Panc1 (cell line): ENCODE results near the gene SSR3. TPM values are rescaled to one million over a fixed set of nuclear protein-coding genes. Genes with fewer than 3 reads are reported as not detected.

Experiments used
- ATAC-seq: fragments of 200-7000 bp; cut with Tn5 transposase; 2 replicates; pipeline ENCODE4 v1.9.1; 2020; ENCODE audit warnings: mild to moderate bottlenecking, moderate library complexity
- BruUV-seq: library from RNA; stranded (reverse); fragments of 400-500 nt; replicated peaks from 2 replicates; lab custom pipeline; 2021; lab: Mats Ljungman, UMichigan
- CTCF ChIA-PET: fragments of 300-600 bp; sonication (Branson Sonifier 250); formaldehyde crosslinking; loops from one replicate; lab custom pipeline; 2022; ENCODE audit warnings: antibody characterized with exemption; lab: Charles Lee
- POLR2A ChIA-PET: fragments of 300-600 bp; sonication (Branson Sonifier 250); formaldehyde crosslinking; loops from one replicate; lab custom pipeline; 2022; ENCODE audit warnings: antibody characterized with exemption; lab: Charles Lee
- DNase-seq: peaks from one replicate; pipeline ENCODE4 v3.0.0-alpha.2; 2010; ENCODE audit warnings: low read depth, low spot score
- H3K27ac ChIP-seq: 2 replicates; pipeline ENCODE4 v1.5.1; 2011; ENCODE audit warnings: mild to moderate bottlenecking, low read length, inconsistent platforms
- H3K27me3 ChIP-seq: fragments of 200-500 bp; sonication (Bioruptor generic); 2 replicates; pipeline ENCODE4 v1.6.0; 2014; ENCODE audit warnings: low read length, inconsistent platforms; ENCODE audit not compliant: control insufficient read depth, insufficient read depth
- H3K36me3 ChIP-seq: fragments of 200-500 bp; sonication (Bioruptor generic); 2 replicates; pipeline ENCODE4 v1.5.1; 2014; ENCODE audit warnings: inconsistent platforms, mild to moderate bottlenecking, low read length, moderate library complexity; ENCODE audit not compliant: control insufficient read depth, insufficient read depth
- H3K4me1 ChIP-seq: 2 replicates; pipeline ENCODE4 v1.5.1; 2011; ENCODE audit warnings: inconsistent platforms, mild to moderate bottlenecking, low read length, moderate library complexity; ENCODE audit not compliant: control insufficient read depth, insufficient read depth
- H3K4me3 ChIP-seq, 2 experiments: 2 replicates each; pipeline ENCODE4 v1.5.1; 2011 to 2012; ENCODE audit warnings: low read depth in 2 of 2, low read length in 2 of 2, mild to moderate bottlenecking in 2 of 2, inconsistent platforms in 1 of 2, moderate library complexity in 1 of 2
- H3K9me3 ChIP-seq: fragments of 200-500 bp; sonication (Bioruptor generic); 2 replicates; pipeline ENCODE4 v1.5.1; 2014; ENCODE audit warnings: low read depth, mild to moderate bottlenecking, inconsistent platforms, low read length, moderate library complexity; ENCODE audit not compliant: control insufficient read depth, insufficient read depth
- POLR2AphosphoS5 ChIP-seq: IDR thresholded peaks from 2 replicates; pipeline ENCODE4 v1.6.1; 2012; ENCODE audit warnings: mild to moderate bottlenecking, low read depth, low read length, moderate library complexity
- REST ChIP-seq, 2 experiments: IDR thresholded peaks; 2 replicates each; pipeline ENCODE4 v1.6.1; 2011 to 2012; ENCODE audit warnings: low read depth in 2 of 2, control low read depth in 1 of 2, low read length in 1 of 2, mild to moderate bottlenecking in 1 of 2, moderate library complexity in 1 of 2; ENCODE audit not compliant: insufficient read depth in 1 of 2
- SIN3A ChIP-seq: IDR thresholded peaks from 2 replicates; pipeline ENCODE4 v1.6.1; 2012; ENCODE audit warnings: low read depth, mild to moderate bottlenecking, low read length, moderate library complexity, borderline replicate concordance; ENCODE audit not compliant: insufficient read depth
- TCF7L2 ChIP-seq: IDR thresholded peaks from 2 replicates; pipeline ENCODE4 v1.6.1; 2011; ENCODE audit warnings: mild to moderate bottlenecking, low read depth, low read length, inconsistent platforms
- in situ Hi-C: cut with HindIII; loops from 2 replicates; pipeline ENCODE4 v1.10.0; 2016; ENCODE audit warnings: low sequenced_read_pairs, low pct_unique_long_range_greater_than_20kb
- intact Hi-C: fragments of 100-400 bp; cut with micrococcal nuclease; formaldehyde crosslinking; loops from one replicate; pipeline ENCODE4 v1.10.0; 2022; ENCODE audit not compliant: unreplicated experiment
- total RNA-seq: library from RNA; stranded (reverse); gene quantifications from one replicate; pipeline ENCODE4 v1.2.1, GENCODE V29; 2021; ENCODE audit not compliant: unreplicated experiment
- TF ChIP-seq, protein P1 (sequence below): fragments of 450-650 bp; IDR thresholded peaks from 2 replicates; pipeline ENCODE4 v1.5.1; 2017; ENCODE audit warnings: mild to moderate bottlenecking

Gene SSR3
- total RNA-seq, 1 experiment from 2014 or later = 154 TPM

GRCh38 chr3:156532730-156533129, 22.2 kb downstream of the SSR3 start:
- no peak for DNase-seq
- CTCF ChIA-PET = no interaction called here
- H3K27ac ChIP-seq = no peak overlapping the region
- H3K27me3 ChIP-seq = no peaks in the 10 kb centered on the region
- no peaks in the 10 kb centered on the region for H3K4me1 ChIP-seq
- intact Hi-C loops (loop anchor here (10.0 kb wide), 2 partner anchors 538 to 602 kb away; no protein-coding TSS in a partner anchor), in situ Hi-C loops (no loop called here)
- H3K4me3 ChIP-seq = no peak overlapping the region
- TF ChIP-seq REST (IDR thresholded peaks at IDR 0.05; ENCODE audit: insufficient read depth in 1 of 2, low read depth in 2 of 2, low read length in 1 of 2) (no peak), SIN3A (no peak), POLR2AphosphoS5 (no peak), TCF7L2 (no peak)
- TF ChIP-seq, protein P1, sequence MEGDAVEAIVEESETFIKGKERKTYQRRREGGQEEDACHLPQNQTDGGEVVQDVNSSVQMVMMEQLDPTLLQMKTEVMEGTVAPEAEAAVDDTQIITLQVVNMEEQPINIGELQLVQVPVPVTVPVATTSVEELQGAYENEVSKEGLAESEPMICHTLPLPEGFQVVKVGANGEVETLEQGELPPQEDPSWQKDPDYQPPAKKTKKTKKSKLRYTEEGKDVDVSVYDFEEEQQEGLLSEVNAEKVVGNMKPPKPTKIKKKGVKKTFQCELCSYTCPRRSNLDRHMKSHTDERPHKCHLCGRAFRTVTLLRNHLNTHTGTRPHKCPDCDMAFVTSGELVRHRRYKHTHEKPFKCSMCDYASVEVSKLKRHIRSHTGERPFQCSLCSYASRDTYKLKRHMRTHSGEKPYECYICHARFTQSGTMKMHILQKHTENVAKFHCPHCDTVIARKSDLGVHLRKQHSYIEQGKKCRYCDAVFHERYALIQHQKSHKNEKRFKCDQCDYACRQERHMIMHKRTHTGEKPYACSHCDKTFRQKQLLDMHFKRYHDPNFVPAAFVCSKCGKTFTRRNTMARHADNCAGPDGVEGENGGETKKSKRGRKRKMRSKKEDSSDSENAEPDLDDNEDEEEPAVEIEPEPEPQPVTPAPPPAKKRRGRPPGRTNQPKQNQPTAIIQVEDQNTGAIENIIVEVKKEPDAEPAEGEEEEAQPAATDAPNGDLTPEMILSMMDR = no peak
- POLR2A ChIA-PET = no interaction called here
- H3K36me3 ChIP-seq = no peaks in the 10 kb centered on the region
- ATAC-seq = no peak
- no peaks in the 10 kb centered on the region for H3K9me3 ChIP-seq
- no TSS peak for BruUV-seq

DNA sequence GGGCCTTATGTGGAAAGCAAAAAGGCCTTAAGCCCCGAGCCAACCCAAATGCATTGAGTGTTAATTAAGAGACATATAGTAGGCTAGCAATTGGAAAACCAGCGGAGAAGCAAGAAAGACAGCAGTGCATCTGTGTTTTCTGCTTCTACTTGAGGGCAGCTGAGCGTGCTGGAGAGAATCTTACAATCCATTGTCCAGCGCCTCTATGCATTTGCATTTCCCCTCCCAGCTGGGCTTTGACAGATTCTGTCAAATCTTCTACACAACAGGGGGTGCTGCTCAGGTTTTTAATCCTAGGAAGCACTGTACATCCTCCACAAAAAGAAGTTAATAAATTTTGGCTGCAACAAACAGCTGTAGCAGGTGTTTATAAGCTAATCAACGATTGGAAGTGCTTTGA, 23.9 kb downstream of the SSR3 start:
- in situ Hi-C loops = no loop called here
- no TSS peak for BruUV-seq
- TF ChIP-seq, protein P1 = no peak
- TF ChIP-seq REST (IDR thresholded peaks at IDR 0.05; ENCODE audit: insufficient read depth in 1 of 2, low read depth in 2 of 2, low read length in 1 of 2) (no peak), POLR2AphosphoS5 (no peak)
- no peaks in the 10 kb centered on the region for H3K27me3 ChIP-seq
- H3K36me3 ChIP-seq = no peaks in the 10 kb centered on the region
- no peaks in the 10 kb centered on the region for H3K9me3 ChIP-seq
- H3K27ac ChIP-seq = no peak overlapping the region
- intact Hi-C loops = loop anchor here (10.0 kb wide), 2 partner anchors 536 to 604 kb away; no protein-coding TSS in a partner anchor
- CTCF ChIA-PET = no interaction called here
- H3K4me3 ChIP-seq = no peak overlapping the region
- no peaks in the 10 kb centered on the region for H3K4me1 ChIP-seq
- DNase-seq (no peak), ATAC-seq (no peak)
- POLR2A ChIA-PET = no interaction called here
